NCI-H2081 treated with DMSO at 0.1 percent for 48 hours (cell line): ENCODE results near the gene CRADD.

Experiments used
- DNase-seq: peaks from one replicate; lab custom pipeline; 2025; lab: John Stamatoyannopoulos, UW

The CRADD gene

GRCh38 chr12:93671044-93671443 lies 6.1 kb upstream of the CRADD start:
- DNase-seq: no peak

GRCh38 chr12:93673084-93673483 lies 4.1 kb upstream of the CRADD start:
- DNase-seq: no peak

- DNase-seq: no peak
Observed at GRCh38 chr12:93674386-93674785, 2.8 kb upstream of the CRADD start.

- no peak for DNase-seq
Observed at GRCh38 chr12:93676408-93677194, 574 bp upstream of the CRADD start.

GRCh38 chr12:93678779-93679178 lies 1.6 kb downstream of the CRADD start:
- DNase-seq: no peak

GRCh38 chr12:93679308-93679925 lies 2.2 kb downstream of the CRADD start:
- no peak for DNase-seq

- DNase-seq: no peak
Observed at GRCh38 chr12:93680006-93680405, 2.8 kb downstream of the CRADD start.

- DNase-seq: no peak
Observed at GRCh38 chr12:93682846-93683261, 5.7 kb downstream of the CRADD start.

- DNase-seq: no peak
Observed at GRCh38 chr12:93683410-93683809, 6.2 kb downstream of the CRADD start.

GRCh38 chr12:93684716-93685115 lies 7.5 kb downstream of the CRADD start:
- DNase-seq: no peak

GRCh38 chr12:93686572-93687356 lies 9.6 kb downstream of the CRADD start:
- DNase-seq: no peak

- DNase-seq: no peak
Observed at GRCh38 chr12:93689076-93689834, 12.1 kb downstream of the CRADD start.

- no peak for DNase-seq
Observed at GRCh38 chr12:93696462-93696861, 19.3 kb downstream of the CRADD start.

- no peak for DNase-seq
Observed at GRCh38 chr12:93698307-93699092, 21.3 kb downstream of the CRADD start.

GRCh38 chr12:93699271-93700145 lies 22.3 kb downstream of the CRADD start:
- no peak for DNase-seq

- DNase-seq: no peak
Observed at GRCh38 chr12:93702707-93703315, 25.6 kb downstream of the CRADD start.

- DNase-seq: no peak
Observed at GRCh38 chr12:93704122-93704521, 26.9 kb downstream of the CRADD start.

- DNase-seq: no peak
Observed at GRCh38 chr12:93704625-93705024, 27.4 kb downstream of the CRADD start.

GRCh38 chr12:93705237-93705636 lies 28.1 kb downstream of the CRADD start:
- DNase-seq: no peak

- no peak for DNase-seq
Observed at GRCh38 chr12:93706387-93706786, 29.2 kb downstream of the CRADD start.
